IPS DF 19.7 (cell line): ENCODE measurements around the gene PODNL1.

ENCODE experiments used
- DNase-seq: peaks from one replicate; pipeline ENCODE4 v3.0.0-alpha.2; 2013; ENCODE audit warnings: low read depth, low spot score

PODNL1 gene

DNA sequence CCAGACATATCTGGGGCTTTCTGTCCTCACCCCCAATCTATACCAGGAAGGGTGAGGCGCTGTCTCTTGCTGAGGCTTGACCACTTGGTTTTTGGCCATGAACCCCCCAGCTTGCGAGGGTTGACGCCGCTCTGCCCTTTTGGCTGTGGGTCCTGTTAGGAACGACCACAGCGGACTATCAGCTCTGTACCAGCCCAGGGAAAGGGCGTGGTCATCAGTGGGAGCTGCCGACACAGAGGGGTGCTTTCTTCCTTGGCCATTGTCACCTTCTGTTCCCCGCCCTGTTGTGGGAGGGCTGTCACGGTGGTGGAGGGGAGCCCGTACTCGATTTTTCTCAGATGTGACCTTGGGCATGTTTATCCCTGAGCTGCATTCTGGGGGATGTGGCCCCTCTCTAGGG lies 19.8 kb upstream of the PODNL1 start:
- no peak for DNase-seq

DNA sequence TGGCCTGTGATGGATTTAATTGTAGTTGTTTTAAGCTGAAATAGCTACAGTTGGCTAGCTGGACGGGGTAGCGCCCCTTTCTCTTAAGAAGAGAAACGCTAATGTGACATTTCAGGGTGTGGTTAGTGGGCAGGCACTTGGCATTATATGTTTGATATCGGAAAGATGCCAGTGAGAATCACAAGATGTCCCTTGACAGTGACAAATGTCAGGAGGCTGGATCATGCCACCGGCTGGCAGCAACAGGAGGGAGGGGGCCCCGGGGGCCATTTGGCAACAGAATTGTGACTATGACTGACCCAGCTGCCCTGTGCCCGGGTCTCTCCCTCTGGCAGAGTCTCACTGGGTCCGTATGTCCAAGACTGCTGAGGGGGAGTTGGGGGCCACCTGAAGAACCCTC lies 18.8 kb upstream of the PODNL1 start:
- no peak for DNase-seq

DNA sequence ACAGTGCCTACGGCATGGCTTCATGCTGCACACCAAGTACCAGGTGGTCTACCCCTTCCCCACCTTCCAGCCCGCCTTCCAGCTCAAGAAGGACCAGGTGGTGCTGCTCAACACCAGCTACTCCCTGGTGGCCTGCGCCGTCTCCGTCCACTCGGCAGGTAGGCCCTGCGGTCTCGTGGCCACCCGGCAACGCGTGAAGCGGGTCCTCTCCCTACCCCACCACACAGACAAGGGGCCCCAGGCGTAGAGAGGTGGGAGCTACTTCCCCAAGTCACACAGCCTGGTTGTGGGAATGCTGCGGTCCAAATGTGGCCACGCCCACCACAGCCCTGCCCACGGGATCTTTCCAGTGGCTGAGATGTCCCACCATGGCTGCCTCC lies 18.1 kb upstream of the PODNL1 start:
- DNase-seq = no peak

DNA sequence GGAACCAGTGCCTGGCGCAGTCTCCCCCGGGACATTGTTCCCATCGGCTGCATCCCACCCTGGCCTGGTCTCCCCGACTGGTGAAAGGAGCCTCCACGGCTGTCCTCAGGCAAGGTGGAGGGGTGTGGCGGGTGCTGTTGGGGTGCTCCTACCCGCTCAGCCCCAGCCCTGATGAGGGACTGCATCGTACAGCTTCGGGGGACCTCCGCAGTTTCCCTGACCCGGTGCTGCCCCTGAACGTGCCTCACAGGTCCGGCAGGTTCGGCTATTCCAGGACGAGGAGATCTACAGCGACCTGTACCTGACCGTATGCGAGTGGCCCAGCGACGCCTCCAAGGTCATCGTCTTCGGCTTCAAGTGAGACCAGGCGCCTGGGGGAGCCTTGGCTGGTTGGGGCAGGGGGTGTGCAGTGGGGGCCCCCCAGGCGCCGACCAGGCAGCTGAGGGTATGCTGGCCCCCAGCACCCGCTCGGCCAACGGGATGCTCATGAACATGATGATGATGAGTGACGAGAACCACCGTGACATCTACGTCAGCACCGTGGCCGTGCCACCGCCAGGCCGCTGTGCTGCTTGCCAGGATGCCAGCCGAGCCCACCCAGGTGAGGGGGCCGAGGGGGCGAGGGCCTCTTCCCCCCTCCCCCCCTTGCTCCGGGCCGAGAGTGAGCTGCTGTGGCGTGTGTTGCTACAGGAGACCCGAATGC lies 17.6 kb upstream of the PODNL1 start:
- DNase-seq = no peak

DNA sequence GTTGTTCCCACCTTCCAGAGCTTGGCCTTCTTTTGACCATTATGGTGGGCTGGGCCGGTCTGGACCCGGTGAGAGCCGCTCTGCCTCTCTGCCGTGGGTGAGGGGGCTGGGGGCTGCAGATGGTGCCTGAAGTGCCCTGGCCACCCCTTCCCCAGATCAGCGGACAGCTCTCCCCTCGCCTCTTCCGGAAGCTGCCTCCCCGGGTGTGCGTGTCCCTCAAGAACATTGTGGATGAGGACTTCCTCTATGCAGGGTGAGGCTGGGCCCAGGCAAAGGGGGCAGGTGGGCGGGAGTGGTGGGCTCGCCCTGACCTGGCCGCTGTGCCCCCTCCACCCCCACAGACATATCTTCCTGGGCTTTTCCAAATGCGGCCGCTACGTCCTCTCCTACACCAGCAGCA lies 16.0 kb upstream of the PODNL1 start:
- no peak for DNase-seq

DNA sequence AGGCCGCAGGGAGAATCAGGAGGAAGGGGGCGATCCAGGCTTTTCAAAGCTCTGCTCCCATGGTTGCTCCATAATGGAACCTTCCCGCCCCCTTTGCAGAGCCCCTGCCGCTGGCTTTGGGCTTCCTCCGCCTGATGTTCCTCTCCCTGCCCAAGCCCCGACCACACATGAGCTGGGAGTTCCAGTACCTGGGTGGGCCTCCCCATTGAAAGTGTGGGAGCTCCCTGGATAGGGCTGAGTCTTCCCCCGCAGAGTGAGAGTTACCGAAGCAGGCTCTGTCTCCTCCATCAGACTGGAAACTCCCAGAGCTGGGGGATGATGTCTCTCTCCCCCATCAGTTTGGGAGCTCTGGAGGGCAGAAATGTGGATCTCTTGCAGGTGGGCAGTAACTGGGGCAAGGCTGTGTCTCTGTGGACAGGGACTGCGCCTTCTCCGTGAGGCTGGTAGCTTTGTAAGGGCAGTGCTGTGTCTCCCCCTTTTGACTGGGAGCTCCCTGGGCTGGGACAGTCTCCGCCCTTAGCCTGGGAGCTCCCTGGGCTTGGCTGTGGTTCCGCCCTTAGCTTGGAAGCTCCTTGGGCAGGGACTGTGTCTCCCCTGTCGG lies 14.8 kb upstream of the PODNL1 start:
- no peak for DNase-seq

DNA sequence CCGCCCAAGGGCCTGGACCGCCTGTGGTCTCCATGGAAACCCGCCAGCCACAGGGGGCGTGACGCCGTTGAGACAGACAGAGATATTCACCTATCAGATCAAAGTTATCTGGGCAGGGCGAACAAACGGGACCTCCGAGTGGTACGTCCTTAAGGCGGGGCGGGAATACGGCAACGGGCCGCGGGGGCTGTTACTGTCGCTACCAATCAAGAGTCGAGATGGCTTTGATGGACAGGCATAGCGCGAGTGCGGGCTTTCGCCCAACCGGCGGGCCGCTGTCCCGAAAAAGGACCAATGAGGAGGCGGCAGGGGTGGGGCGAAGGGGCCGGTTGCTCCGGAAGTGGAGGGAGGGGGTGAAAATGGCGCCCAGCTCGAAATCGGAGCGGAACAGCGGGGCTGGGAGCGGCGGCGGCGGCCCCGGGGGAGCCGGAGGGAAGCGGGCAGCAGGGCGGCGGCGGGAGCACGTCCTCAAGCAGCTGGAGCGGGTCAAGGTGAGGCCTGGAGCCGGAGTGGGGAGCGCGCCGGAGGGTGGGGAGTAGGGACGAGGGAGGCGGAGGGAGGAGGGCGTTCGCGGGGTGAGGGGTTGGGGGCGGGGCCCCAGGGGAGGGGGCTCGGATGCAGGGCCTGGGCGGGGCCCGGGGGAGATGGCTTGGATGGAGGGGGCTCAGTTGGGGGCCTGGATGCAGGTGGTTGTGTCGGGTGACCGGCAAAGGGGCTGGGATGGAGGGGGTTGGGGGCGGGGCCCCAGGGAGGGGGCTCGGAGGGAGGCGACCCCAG lies 14.1 kb upstream of the PODNL1 start, which contains the start of gene DCAF15:
Gene DCAF15, plus strand, starts transcription at position 356 of the 777 bp plus-strand sequence. Its CDS starts 4 bp downstream, at position 360.
- DNase-seq = peak; percentile 96

DNA sequence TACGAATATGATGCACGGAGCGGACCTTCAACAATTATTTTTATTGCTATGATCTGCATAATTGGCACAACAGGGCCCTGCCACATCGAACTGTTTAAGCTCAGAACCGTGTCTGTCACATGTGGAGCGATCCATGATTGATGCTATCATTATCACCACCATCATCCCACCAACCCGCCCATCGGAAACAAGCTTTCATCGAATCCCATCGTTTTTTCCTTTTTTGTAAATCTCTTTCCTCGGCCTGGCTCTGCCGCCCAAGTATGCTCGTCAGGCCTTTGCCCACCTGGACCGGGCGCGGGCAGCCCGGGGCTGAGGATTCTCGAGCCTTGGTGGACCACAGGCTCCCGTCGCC lies 13.6 kb upstream of the PODNL1 start:
- DNase-seq = no peak

DNA sequence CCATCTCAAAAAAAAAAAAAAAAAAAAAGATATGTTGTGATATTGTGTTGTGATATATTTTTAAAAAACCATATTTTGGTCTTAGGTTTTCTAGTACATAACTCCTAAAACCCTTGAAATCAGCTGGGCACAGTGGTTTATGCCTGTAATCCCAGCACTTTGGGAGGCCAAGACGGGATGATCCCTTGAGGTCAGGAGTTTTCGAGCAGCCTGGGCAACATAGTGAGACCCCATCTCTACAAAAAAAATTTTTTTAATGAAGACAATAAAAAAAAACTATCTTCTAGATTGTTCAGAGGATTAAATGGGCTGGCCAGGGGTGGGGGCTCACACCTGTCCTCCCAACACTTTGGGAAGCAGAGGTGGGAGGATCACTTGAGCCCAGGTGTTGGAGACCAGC lies 12.8 kb upstream of the PODNL1 start:
- no peak for DNase-seq

DNA sequence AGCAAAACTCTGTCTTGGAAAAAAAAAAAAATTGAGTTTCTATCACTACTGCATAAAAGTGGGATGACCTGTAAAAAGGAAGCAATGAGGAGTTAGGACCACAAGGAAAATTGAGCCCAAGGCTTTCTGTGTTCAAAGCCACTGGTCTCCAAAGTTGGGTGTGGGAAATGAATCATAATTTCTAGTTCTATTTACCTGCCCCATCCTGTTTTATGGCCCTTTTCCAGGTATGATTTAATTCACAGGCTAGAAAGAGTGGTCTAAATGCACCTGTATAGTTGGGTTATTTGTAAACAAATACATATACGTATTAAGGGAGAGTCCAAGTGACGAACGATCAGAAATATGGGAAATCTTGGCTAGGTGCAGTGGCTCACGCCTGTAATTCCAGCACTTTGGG lies 8.2 kb upstream of the PODNL1 start:
- DNase-seq = no peak

DNA sequence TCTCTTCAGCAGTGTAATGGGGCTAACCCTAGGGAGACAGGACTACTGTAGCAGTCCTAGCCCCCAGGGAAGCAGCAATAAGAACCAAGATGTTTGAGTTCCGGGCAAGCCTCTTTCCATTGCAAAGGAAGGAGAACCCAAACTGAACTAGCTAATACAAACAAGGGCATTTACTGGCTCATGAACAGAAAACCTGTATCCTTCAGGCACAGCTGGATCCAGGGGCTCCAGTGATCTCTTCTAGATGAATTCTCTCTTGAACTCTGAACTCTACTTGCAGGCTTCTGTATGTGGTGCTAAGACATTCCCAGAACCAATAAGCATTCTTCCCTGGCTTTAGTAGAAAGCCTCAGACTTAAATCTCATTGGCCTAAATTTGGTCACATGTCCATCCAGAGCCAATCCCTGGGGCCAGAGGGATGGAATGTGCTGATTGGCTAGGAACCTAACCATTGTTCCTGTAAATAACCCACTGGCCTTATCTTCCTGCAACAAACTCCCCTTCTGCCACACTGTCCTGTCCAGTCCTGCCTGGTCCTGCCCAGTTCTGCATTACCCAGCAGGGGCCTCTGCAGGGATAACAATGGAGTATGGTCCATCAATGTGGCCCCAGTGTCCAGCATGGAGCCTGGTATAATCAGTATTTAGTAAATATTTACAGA lies 3.9 kb upstream of the PODNL1 start:
- no peak for DNase-seq

DNA sequence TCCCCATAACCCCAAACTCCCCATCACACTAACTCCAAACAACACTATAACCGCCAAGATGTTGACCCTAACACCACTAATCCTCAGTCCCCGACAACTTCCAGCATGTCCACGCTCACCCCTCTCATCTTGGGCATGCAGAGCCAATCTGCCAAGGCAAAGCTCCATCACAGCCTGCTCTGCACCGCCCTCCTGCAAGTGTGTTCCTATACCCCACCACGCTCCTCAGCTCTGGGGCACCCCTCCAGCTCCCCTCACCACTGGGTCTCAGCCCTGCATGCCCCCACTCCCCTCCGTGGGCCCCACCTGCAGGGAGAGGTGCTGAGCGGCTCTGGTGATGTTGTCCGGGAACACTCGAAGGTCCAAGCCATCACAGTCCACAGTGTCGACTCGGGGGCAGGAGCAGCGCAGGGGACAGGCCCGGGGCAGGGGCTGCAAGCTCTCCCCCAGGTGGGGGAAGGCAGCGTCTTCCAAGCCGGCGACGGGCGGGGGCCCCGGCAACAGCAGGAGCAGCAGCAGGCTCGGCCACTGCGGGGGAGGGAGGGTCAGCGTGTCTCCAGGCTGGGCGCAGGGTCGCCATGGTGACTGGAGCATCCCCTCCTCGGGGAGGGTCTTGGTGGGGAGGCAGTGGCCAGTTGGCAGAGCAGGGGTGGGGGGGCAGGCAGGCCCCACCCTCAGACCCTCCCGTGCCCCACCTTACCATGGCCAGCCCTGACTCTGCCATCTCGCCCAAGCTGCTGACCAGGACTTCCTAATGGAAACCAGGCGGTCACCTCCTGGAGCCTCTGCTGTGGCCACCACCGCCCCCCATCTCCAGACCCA lies 527 bp downstream of the PODNL1 start:
- DNase-seq = no peak

DNA sequence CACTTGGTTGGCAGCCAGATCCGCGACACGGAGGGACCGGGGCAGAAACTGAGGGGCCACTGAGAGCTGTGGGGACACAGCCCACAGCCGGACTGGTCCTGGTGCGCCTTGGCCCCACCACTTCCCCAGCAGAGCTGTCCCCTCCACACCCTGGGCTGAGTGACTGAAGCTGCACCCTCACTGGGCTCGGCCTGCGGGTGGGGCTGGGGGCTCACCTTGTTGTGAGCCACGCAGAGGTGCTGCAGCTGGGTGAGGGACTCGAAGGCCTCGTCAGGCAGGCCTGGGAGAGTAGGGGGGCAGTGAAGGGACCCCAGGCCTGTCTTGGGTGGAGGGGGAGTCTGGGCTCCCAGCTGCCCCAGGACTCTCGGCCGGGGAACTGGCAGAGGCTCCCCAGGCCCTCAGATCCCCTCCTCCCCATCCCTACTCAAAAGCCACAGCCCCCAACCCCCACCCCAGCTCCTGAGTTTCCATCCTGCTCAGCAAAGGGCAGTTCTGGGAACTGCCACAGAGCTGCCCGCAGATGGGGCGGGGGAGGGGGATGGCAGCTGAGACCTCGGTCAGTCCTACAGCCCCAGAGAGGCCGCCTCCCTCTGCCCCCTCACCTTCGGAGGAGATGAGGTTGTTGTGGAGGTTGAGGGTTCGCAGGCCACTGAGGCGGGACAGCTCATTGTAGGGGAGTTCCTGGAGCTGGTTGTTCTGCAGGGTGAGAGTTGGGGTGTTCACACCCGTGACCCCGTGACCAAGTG lies 2.3 kb downstream of the PODNL1 start:
- DNase-seq = no peak

DNA sequence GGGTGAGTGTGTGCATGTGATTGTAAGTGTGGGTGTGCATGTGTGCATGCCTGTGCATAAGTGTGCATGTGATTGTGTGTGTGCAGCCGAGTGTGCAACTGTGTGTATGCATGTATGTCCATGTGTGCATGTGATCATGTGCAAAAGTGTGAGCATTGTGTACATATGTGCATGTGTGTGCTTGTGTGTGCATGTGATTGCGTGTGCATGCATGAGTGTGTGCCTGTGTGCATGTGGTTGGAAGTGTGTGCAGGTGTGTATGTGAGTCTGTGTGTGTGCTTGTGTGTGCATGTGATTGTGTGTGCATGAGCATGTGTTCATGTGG lies 3.5 kb downstream of the PODNL1 start:
- DNase-seq = no peak

DNA sequence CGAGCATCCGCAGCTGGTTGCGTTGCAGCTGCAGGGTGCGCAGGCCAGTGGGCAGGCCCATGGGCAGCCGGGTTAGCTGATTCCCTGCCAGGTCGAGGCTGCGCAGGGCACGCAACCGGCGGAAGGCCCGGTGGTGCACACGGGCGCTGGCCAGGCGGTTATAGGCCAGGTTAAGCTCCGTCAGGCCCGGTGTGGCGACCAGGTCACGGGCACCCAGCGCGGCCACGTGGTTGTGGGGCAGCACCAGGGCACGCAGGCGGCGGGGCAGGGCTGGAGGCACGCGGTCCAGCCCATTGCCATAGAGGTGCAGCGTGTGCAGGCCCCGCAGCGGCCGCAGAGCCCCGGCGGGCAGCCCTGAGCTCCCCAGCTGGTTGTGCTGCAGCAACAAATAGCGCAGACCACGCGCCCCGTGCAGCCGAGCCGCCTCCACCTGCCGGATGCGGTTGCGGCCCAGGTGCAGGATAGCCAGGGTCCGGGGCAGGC lies 5.3 kb downstream of the PODNL1 start:
- no peak for DNase-seq

DNA sequence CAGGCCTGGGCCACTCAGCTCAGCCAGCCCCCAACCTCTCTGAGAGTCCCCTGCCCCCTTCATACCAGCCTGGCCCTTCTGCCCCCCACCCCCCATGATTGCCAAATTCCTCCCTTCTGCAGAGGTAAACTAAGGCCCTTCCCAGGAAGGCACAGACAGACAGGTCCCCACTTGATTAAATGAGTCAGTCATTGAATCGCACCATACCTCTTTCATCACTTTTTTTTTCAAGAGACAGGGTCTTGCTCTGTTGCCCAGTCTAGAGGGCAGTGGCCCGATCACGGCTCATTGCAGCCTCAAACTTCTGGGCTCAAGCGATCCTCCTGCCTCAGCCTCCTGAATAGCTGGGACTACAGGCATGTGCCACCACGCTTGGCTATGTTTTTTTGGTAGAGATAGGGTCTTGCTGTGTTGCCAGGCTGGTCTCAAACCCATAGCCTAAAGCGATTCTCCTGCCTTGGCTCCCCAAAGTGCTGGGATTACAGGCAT lies 6.0 kb downstream of the PODNL1 start:
- DNase-seq = no peak

DNA sequence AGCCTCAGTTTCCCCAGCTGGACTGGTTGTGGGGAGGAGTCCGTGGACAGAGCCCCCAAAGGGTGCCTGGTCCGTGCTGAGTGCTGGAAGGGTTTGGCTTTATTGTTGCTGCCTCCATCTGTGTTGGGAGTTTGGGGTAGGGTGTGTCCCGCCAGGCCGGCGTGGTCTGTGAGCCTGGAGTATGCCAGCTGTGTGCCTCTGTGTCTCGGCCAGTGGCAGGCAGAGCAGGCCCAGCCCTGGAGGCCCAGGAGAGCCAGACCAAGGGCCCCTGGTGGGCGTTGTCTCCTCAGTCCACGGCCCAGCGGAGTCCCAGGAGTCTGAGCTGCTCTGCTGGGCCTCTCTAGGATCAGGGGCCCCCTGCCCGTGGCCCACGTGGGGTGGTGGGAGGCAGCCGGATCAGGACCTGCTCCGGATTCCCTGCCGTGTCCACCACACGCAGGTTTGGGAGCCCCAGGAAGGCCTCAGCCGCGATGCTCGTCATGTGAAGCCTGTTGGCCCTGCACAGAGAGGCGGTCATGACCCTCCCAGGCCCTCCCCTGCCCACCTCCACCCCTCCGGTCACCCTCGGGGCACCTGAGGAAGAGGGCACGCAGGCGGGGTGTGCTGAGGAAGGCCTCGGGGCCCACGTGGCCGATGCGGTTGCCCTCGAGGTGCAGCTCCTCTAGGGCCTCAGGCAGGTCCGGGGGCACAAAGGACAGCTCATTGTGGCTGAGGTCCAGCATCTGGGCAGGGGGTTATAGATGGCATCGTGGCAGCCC lies 6.6 kb downstream of the PODNL1 start:
- no peak for DNase-seq

DNA sequence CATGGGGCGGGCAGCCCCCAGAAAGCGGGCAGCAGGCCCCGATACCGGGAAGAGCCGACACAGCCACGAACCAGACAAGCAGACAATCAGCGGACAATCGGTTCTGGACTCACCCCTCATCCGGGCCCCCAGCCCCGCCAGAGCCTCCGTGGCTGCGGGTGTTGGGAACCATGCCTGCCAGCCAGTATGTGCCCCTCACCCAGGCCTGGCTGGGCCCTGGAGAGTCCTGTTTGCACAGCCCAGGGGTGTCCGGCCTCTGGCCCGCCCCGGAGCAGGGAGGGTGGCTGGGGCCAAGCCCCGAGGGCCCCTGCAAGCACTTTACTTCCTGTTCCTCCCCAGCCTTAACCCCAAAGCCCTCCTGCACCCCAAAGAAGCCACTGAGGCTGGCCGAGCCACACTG lies 7.8 kb downstream of the PODNL1 start:
- DNase-seq = no peak

DNA sequence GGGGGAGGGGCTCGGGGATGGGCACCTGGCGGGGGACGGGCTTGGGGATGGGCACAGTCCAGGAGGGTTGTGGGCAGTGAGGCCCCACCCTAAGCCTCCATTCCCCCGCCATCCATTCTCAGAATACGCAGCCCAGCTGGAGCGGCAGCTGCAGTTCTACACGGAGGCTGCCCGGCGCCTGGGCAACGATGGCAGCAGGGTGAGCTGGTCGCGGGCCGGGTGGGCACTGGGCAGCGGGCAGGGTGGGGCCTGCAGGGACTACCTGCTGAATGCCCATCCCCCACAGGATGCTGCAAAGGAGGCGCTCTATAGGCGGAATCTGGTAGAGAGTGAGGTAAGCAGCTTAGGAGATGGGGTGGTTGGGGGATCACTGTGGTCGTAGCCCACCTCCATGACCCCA lies 8.3 kb downstream of the PODNL1 start:
- DNase-seq = no peak

DNA sequence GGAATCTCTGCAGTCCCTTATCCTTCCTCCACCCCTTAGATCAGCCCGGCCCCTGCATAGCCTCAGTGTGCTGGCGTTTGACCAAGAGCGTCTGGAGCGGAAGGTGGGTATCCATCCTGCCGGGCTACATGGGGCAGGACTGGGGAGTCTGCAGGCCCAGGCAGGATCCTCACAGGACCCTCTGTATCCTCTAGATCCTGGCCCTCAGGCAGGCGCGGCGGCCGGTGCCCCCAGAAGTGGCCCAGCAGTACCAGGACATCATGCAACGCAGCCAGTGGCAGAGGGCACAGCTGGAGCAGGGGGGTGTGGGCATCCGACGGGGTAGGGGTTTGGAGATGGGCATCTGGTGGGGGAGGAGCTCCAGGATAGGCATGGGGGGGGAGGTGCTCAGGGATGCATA lies 8.9 kb downstream of the PODNL1 start:
- no peak for DNase-seq
